CD4-positive, alpha-beta T cell treated with Interleukin-6 at 100 ng/mL for 8 hours (primary cell): Measurements from ENCODE around the gene AHNAK.
"Not testable (repeated sequence)": the region's sequence is repeated elsewhere in the genome, so short reads cannot be mapped to it uniquely, and the experiment has no call there.

Source experiments
- DNase-seq: peaks from one replicate; pipeline ENCODE4 v3.0.0-alpha.2; 2020; ENCODE audit warnings: mixed read lengths, low spot score

The AHNAK gene

DNA sequence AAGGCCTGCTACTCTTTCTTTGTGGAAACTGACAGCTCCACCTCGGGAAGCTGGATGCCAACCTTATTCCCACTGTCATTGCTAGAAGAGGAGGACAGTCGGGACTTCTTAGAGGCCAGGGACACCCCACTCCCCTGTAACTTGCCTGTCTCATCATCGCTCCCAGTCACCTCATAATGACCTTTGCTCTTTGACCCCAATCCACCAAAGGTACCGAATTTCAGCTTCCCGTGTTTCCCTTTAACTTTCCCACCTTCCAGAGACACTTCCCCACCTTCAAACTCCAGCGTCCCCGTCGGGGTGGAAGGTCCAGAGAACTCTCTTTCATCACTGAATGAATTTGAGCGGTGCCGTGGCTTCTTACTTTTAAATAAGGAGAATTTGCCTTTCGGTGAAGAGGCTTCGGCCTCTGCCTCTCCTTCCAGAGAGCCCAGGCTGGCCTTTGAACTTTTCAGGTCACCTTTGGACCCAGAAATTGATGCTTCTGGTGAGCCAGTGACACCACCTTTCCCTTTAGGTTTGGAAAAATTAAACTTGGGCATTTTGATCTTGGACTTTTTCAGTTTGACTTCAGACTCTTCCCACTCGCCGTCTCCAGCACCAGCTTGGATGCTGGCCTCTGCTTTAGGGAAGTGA, 29.8 kb downstream of the AHNAK start:
- DNase-seq, result no peak

DNA sequence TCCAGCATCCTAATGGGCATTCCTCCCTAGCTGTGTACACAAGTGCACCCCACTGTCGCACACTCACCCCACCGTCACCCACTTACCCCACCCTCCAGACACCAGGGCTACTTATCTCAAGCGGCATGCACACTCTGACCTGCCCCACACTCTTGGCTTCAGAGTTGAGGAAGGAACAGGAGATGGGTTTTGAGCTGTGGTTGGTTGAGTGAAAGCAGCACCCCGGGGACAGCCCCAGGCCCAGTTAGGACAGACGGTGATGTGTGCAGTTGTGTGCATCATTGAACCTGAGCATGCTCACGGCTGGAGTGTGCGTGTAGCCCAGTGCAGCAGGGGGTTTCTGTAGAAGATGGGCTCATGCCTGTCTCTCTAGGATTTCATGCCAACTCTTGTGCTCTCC, 32.5 kb downstream of the AHNAK start:
- no peak for DNase-seq

DNA sequence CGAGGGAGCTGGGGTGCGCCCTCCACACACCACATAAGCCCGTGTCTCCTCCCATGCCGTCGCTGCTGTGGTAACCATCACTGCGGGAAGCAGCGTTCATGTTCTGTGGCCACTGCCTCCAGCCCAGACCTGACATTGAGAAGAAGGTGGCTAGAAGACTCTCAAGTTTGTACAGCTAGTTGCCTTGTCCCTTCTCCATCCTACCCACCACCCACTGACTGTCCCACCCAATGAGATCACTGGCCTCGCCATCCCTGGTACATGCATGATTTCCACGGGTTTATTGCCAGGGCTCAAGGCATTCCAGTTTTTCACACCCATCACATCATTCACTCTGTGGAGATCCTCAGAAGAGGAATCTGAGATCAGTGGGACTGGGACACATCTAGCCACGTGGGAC, 33.0 kb downstream of the AHNAK start:
- DNase-seq, result no peak

DNA sequence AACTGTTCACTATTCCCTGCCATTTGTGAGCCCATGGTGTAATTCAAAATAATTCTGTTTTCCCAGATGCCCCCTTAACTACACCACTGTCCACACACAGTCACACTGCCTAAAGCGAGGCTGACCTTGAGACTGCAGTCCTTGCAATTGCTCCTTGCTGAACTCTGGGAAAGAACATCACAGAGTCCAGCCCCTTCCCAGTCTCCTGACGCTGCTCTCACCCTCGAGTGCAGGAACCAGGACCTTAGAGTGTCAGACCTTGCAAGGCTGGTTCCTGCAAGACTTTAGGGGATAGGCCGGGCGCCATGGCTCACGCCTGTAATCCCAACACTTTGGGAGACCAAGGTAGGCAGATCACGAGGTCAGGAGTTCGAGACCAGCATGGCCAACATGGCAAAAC, 33.6 kb downstream of the AHNAK start:
- no peak for DNase-seq

DNA sequence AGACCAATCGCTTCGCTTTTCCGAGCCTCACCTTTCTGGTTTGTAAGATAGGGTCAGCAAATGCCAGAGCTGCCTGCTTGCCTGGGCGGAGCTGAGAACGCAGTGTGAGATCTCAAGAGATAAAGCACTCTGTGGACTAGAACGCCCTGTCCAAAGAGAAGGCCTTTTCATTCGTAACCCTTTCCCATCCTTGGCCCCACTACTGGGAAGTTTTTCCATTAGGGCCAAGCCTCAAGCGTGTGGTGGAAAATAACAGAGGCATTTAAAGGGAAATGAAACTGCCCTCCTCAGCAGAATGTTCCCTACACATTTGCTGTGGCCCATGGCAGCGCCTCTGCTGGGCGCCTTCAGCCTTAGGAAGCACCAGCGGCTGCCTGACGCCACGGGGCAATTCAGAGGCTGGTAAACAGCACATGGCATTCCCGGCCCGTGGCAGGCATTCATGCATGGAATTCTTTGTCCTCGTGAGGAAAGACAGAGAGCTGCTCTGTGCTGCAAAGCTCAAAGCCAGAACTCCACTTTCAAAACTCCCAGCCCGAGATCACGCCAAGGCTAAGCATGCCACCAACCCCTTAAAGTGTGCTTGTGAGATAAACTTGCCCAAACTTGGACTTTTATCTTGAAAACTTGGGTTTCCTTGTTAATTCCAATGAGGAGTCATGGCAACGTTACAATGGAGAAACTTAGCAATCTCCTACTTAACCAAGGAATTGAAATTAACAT, 38.1 kb downstream of the AHNAK start:
- no peak for DNase-seq

DNA sequence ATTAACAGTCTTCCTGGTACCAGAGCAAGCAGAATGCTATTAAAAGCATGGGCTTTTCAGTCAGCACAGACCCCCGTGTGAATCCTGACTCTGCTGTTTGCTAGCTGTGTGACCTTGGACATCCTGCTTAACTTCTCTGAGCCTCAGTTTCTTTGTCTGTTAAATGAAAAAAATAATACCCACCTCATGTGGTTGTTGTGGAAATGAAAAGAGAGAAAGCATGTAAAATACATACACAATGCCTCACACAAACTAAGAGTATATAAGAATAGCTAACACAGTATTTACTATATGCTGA, 39.5 kb downstream of the AHNAK start:
- DNase-seq, result no peak

DNA sequence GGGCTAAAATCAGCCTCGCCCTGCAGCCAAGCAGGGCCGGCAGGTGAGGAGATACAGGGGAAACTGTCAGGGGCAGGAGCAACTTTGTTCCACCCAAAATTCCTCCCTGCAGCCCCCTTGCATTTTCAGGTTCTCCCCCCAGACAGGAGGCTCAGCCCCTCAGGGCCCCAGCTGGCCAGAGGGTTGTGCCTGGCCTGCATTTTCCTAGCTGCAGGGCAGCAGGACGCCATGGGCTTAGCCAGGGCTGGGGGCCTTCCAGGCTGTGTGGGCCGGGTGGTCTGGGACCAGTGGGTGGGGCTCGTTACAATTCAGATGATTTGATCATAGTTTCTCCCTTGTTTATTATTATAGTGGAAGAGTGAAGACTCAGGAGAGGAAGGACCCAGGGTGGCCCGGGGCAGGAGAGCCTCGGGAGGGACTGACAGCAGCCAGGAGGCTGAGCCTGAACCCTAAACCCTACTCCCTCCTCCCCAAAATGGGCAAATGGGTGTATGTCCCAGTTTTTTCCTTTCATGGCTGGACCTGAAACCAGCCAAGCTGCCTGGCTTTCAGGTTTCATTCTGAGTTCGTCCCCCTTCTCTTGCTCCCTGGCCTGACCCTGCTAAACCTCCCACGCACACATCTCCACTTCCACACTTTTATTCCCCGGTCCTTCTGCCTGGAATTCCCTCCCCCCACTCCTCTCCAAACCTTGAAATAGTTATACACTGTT, 40.0 kb downstream of the AHNAK start:
- no peak for DNase-seq

DNA sequence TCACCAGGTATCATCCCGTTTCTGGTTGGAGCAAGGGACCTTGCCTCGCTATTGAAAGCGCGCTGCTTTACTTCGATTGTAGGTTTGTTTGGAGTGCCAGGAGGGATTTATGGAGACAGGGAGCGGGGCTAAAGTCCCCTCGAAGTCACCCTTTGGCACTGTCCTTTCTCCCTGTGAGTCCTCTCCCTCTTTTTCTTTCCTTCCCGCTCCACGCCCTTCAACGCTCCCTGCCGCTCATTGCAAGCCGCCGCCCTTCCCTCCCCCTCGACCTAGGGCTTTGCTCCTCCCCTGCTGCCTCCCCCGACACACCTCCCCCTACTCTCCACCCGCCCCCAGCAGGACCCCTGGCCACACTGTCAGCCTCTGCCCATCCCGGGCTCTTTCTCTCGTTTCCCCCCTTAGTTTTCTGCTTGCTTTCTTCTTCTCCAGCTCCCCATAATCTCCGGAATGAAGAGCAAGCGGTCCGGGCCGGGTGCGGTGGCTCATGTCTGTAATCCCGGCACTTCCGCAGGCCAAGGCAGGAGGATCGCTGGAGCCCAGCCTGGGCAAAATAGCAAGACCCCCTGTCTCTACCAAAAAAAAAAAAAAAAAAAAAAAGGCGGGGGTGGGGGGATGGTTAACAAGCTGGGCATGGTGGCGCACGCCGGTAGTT, 41.0 kb downstream of the AHNAK start:
- DNase-seq, result no peak

DNA sequence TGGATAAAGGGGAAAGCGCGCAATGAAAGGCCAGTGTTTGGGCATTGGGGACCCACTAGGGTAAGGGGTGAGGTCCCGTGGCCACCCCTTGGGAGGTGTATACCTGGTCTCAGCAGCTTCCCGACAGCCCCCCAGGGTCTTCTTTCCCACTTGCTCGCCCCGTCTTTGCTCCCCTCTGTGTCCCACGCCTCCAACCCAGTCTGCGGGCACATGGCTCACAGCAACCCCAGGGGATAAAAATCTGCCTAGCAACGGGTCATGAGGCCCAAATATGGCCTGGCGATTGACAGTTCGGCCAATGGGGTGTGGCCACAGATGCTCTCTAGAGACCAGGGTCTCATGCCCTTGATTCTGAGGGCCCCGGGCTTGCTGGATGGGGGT, 41.6 kb downstream of the AHNAK start:
- DNase-seq, result no peak

DNA sequence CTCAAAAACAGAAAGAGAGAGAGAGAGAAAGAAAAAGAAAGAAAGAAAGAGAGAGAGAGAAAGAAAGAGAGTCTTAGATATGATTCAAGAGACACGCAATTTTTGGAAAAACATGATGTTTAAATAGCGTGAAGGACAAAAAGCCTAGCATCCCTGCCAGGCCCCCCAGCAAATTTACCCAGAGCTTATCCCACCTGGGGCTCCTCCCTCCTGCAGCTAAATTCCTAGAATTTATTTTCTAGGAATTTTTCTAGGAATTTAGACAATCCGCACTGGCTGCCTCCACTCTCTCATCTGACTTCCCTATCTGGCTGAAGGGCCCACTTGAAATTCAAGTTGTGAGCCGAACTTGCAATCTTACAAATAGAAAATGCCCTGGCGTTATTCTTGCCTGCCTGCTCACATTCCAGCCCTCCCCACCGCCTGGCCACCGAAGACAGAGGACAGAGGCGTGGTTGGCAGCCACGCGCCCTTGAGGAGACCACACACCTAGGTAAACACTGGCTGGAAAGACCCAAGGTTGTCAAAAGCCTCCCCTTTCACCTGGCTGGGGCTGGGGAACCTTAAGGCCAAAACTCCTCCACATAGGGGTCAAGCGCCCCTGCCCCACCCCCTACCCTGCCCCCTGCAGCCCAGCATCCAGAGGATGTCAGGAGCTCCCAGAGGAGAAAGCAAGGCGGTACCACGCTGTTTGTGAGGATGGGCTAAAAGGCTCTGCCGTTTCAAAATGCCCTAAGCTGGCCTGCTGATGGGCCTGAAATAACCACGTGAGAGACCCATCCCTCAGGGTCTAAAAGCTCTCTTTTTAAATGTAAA, 42.2 kb downstream of the AHNAK start:
- no peak for DNase-seq

DNA sequence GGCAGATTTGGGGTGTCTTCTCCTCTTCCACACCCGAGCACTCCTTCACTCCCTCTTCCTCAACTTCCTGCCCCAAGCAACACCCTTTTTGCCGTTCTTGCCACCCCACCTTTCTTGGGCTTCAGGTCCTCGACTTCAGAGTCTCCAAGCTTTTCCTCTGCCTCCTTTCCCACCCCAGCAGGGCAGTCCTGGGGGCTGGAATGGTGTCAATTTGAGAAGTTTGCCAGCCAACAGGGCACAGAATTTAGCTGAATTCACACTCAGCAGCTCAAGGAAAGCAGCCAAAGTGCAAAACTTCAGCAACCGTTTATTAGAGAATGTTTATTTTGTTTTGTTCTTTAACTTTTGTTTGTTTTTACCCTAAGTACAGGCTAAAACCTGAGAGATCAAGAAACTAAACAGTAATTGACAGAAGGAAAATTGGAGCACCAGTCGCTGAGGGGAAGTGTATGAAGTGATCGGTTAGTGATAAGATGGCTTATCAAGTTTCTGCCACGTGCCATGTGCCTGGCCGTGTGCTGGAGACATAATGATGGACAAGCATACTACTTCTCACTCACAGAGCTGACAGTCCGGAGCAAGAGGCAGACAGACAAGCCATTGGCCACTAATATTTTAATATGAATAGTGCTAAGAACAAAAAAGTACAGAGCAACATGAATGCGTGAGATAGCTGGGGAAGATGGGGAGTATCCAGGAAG, 44.4 kb downstream of the AHNAK start:
- DNase-seq, result no peak

DNA sequence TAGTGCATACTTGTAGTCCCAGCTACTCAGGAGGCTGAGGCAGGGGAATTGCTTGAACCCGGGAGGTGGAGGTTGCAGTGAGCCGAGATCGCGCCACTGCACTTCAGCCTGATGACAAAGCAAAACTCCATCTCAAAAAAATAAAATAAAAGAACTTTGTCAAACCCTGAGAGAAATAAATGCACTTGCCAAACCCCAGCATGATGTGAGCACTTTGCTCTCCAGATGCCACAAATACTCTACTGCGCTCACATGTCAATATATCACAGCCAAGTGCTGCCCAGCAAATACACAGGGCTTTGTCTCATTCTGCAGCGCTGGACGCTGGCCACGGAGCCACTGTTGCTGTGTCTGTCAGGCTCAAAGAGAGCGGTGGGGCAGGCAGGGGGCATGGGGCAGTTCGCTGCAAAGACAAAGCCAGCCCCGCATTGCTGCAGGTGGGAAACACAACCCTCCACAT, 45.1 kb downstream of the AHNAK start:
- no peak for DNase-seq

DNA sequence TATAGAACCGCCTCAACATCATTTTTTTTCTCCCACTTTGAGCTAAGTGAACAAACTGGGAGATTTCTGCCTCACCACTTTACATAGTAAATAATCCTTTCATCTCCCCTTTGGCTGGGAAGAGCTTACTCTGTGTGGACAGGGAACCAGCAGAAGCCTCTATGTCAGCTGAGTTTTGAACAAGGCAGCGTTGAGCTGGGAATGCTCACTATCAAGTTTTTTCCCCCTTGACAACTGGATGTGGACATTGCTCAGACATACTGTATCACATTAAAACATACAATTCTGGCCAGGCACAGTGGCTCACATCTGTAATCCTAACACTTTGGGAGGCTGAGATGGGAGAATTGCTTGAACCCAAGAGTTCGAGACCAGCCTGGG, 46.0 kb downstream of the AHNAK start:
- DNase-seq, result no peak

DNA sequence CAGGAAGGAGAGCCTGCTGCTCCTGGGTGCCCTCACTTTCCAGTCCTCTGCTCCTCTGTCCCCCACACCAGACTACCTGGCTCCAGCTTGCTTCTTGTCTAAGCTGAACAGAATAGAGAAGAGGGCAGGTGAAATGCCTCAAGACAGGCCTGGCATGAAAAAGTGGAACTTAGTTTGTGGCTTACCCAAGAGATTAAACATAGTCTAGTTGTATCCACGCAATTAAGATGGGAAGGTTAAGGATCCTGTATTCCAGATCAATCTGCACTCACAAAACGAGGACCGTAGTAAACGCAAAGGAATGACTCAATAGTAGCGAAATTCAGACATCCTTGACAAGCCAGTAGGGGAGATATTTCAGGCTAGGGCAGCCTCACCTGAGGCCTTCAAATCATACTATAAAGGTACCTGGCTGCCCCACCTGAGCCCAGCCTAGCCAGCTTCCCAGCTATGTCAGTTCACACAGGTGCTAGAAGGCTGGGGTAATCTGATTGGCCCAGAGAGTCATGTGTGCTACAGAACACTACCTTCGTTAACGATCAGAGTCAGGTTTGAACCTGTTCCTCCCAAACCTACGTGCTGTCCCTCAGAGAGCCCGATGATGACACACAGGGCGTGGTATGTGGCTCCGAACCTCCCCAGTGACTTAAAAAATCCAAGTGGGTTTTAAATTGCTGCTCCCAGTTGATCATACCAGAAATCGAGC, 46.5 kb downstream of the AHNAK start:
- DNase-seq, result no peak

DNA sequence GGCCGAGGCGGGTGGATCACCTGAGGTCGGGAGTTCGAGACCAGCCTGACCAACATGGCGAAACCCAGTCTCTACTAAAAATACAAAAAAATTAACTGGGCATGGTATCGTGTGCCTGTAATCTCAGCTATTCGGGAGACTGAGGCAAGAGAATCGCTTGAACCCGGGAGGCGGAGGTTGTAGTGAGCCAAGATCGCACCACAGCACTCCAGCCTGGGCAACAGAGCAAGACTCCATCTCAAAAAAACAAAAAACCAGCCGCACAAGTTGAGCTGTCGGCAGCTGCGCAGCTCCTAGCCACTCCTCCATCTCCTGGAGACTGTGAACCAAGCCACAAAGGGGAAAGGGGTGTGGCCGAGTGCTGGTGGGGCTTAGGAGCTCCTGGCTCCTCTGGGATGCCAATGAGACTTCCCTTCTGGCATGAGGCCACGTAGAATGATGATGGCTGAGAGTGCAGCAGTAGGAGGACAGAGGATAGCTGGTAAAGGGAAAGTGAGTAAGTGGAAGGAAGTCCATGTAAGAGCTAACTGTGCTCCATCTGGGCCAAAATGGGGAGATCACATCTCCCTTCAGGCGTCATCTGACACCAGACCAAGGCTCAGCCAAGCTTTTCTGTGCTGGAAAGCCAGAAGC, 47.2 kb downstream of the AHNAK start:
- DNase-seq, result not testable (repeated sequence)

DNA sequence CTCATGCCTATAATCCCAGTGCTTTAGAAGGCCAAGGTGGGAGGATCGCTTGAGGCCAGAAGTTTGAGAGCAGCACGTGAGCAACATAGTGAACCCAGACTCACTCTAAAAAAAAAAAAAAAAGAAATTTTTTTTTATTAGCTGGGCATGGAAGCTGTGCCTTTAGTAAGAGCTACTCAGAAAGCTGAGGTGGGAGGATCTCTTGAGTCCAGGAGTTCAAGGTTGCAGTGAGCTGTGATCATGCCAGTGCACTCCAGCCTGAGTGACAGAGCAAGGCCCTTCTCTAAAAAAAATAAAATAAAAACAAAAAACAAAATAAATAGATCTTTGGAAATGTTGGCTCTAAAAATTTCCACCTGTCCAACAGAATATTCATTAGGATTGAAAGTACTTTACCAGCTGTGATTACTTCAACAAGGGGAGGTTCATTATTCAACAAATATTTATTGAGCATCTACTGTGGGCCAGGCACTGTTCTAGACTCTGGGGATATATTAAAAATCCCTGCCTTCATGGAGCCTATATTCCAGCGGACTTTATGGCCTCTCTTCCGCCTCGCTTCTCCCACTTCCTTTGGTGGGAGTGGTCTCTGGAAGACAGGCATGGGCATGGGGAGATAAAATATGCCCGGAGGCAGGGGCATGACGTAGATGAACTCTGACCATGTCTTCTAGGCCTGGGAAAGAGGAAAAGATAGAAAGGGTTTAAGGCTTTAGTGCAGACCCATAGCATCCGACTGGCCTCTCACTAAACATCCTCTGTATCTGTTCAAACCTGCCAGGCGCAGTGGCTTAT, 47.9 kb downstream of the AHNAK start:
- no peak for DNase-seq

DNA sequence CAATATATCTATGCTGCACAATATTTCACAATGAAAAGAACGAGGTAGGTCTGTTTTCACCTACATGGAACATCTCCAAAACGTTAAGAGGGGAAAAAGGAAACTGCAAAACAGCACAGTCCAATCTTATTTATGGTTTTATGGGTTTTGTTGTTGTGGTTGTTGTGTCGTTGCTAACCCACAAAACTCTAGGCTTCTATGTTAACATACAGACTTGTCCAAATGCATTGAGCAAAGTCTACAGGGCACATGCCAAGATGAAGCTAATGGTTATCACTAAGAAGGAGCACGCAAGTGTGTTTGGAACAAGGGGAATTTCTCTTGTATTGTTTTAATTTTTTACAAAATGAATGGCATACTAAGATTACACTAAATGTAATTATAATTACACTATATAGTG, 48.6 kb downstream of the AHNAK start:
- no peak for DNase-seq

DNA sequence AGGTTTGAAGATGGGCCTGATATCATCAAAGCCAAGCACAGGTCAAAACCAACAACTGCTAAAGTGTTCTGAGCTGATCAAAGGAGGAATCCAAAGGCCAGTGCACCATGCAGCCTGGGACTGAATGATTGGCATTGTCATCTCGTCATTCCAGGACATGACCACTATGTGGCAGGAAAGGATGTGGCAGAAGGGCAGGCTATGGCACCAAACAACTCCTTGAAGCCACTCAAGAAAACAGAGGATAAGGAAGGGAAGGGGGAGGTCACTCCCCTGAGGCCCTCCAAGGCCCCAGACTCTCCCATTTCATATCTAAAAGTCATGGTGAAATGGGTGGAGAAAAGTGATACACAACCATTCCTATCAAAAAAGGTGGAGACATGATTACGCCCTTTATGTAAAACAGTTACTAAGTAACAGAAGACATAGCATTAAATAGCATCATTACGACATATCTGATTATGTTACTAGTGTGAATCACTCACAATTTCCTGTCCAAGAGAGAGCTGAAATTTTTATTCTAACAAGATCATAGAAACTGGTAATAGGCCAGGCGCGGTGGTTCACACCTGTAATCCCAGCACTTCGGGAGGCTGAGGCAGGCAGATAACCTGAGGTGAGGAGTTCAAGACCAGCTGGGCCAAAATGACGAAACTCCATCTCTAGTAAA, 49.3 kb downstream of the AHNAK start:
- peak; percentile 20 for DNase-seq

DNA sequence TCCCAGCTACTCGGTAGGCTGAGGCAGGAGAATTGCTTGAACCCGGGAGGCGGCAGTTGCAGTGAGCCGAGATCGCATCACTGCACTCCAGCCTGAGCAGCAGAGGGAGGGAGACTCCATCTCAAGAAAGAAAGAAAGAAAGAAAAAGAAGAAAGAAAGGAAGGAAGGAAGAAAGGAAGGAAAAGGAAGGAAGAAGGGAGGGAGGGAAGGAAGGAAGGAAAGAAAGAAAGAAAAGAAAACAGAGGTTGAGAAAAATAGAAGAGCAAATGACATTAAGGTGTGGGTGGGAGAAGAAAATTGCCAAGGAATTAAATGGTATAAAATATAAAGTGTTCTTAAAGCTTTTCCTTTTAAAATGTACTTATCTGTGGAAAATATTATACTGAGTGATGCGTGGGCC, 49.9 kb downstream of the AHNAK start:
- DNase-seq, result no peak
